ENCODE data around the gene OR10K2. TPM values are rescaled to one million over a fixed set of nuclear protein-coding genes. Genes with fewer than 3 reads are reported as not detected.

Gene OR10K2, protein sequence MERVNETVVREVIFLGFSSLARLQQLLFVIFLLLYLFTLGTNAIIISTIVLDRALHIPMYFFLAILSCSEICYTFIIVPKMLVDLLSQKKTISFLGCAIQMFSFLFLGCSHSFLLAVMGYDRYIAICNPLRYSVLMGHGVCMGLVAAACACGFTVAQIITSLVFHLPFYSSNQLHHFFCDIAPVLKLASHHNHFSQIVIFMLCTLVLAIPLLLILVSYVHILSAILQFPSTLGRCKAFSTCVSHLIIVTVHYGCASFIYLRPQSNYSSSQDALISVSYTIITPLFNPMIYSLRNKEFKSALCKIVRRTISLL
- not detected for total RNA-seq
- long read RNA-seq: 0 reads

DNA sequence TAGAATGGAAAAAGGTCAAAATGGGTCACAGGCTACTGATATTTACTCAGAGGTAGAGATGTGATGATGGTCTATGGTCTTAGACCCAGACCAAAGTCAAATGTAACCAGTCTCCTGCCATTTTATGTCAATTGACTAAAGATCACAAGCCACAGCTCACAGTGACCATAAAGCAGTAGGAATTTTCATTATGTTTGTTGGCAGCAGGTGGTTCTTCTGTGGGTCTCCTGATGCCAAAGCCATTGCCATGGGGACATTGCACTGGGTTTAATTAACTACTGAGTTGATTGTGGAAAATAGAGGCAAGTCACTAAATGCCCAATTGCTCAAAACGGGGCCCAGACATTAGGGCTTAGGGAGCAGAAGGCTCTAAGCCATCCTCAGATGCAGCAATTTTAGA is at the start of gene OR10K2:
OR10K2 (minus strand) TSS at position 101 of the 400 bp plus-strand sequence. CDS start 5,371 bp downstream, outside the sequence.
- H3K36me3 ChIP-seq: no peaks in the 10 kb centered on the region
- no peaks in the 10 kb centered on the region for H3K27me3 ChIP-seq (ENCODE audit: low read depth)
- TF ChIP-seq, protein P1, sequence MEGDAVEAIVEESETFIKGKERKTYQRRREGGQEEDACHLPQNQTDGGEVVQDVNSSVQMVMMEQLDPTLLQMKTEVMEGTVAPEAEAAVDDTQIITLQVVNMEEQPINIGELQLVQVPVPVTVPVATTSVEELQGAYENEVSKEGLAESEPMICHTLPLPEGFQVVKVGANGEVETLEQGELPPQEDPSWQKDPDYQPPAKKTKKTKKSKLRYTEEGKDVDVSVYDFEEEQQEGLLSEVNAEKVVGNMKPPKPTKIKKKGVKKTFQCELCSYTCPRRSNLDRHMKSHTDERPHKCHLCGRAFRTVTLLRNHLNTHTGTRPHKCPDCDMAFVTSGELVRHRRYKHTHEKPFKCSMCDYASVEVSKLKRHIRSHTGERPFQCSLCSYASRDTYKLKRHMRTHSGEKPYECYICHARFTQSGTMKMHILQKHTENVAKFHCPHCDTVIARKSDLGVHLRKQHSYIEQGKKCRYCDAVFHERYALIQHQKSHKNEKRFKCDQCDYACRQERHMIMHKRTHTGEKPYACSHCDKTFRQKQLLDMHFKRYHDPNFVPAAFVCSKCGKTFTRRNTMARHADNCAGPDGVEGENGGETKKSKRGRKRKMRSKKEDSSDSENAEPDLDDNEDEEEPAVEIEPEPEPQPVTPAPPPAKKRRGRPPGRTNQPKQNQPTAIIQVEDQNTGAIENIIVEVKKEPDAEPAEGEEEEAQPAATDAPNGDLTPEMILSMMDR (IDR thresholded peaks at IDR 0.05): no peak
- intact Hi-C loops (cut with DNase I): no loop called here
- no peak within 1 kb of the TSS for H3K4me3 ChIP-seq
- H3K27ac ChIP-seq: no peak within 1 kb of the TSS
- H3K4me1 ChIP-seq: no peaks in the 10 kb centered on the region
- ATAC-seq (no peak), DNase-seq (no peak)
- H3K9me3 ChIP-seq: no peaks in the 10 kb centered on the region

DNA sequence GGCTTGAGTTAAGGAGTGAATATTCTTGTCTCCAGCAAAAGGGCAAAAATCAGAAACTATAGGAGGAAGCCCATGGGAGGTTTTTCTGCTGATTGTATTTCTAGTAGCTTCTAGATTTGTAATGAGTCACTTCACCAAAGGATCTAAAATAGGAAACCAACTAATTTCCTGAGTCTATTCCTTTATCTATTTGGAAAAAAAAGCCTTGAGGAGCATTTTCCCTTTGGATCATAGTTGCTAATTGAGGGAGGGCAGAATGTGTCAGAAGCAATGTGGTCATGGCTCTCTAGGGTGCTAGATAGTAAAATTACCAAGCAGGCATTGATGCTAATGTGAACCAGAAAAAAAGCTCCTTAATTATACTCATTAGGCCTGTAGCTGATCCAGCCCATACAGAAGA is 45.9 kb upstream of the OR10K2 start, which contains the start of gene OR10R2:
OR10R2 (plus strand) TSS at position 301 of the 400 bp plus-strand sequence. CDS start 106 bp downstream, outside the sequence.
- DNase-seq (no peak), ATAC-seq (no peak)
- no peaks in the 10 kb centered on the region for H3K27me3 ChIP-seq (ENCODE audit: low read depth)
- H3K4me1 ChIP-seq: no peaks in the 10 kb centered on the region
- TF ChIP-seq, protein P1 (IDR thresholded peaks at IDR 0.05): no peak
- no peak within 1 kb of the TSS for H3K27ac ChIP-seq
- no peak within 1 kb of the TSS for H3K4me3 ChIP-seq
- H3K36me3 ChIP-seq: no peaks in the 10 kb centered on the region
- intact Hi-C loops (cut with DNase I): no loop called here
- H3K9me3 ChIP-seq: no peaks in the 10 kb centered on the region

DNA sequence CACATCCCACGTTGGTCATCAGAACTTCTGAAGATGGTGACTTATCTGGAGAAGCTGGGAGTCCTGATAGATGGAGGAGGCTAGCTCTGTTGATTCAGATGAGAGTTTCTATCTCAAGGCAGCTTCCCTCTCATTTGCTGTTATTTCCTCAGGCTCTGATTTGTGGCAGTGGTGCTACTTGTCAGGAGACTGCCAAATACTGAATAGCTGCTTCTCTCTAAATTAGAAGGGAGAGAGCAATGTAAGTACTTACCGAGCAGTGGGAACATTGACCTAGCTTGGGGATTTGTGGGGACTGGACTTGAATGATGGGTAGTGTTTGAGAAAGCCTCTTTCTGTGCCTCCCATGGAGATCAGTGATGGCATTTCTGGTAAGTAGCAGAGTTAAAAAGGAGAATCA is 35.5 kb upstream of the OR10K2 start, which contains the start of gene OR10K1:
OR10K1 (plus strand) TSS at position 301 of the 400 bp plus-strand sequence. CDS start 3,728 bp downstream, outside the sequence.
- no peak within 1 kb of the TSS for H3K27ac ChIP-seq
- TF ChIP-seq, protein P1 (IDR thresholded peaks at IDR 0.05): no peak
- no peaks in the 10 kb centered on the region for H3K27me3 ChIP-seq (ENCODE audit: low read depth)
- DNase-seq: no peak
- no peaks in the 10 kb centered on the region for H3K9me3 ChIP-seq
- no peak within 1 kb of the TSS for H3K4me3 ChIP-seq
- H3K36me3 ChIP-seq: no peaks in the 10 kb centered on the region
- no peak for ATAC-seq
- intact Hi-C loops (cut with DNase I): no loop called here
- no peaks in the 10 kb centered on the region for H3K4me1 ChIP-seq

DNA sequence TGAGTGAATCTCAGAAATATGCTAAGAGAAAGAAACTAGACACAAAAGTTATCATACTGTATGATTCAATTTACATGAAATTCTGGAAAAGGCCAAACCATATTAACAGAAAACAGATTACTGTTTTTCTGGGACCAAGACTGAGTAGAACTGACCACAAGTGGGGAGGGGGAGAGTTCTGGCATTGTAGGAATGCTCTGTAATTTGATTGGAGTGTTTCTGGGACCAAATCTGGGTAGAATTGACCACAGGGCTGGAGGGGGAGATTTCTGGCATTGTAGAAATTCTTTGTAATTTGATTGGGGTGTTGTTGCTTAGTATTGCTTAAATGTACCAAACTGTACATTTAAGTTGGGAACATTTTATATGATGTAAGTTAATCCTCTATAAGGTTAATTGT is 32.2 kb upstream of the OR10K2 start:
- no peak for ATAC-seq
- H3K4me1 ChIP-seq: no peaks in the 10 kb centered on the region
- no peak for DNase-seq
- no peaks in the 10 kb centered on the region for H3K9me3 ChIP-seq
- no peak overlapping the region for H3K27ac ChIP-seq
- H3K36me3 ChIP-seq: no peaks in the 10 kb centered on the region
- intact Hi-C loops (cut with DNase I): no loop called here
- H3K27me3 ChIP-seq (ENCODE audit: low read depth): no peaks in the 10 kb centered on the region
- no peak overlapping the region for H3K4me3 ChIP-seq
- TF ChIP-seq, protein P1 (IDR thresholded peaks at IDR 0.05): no peak

DNA sequence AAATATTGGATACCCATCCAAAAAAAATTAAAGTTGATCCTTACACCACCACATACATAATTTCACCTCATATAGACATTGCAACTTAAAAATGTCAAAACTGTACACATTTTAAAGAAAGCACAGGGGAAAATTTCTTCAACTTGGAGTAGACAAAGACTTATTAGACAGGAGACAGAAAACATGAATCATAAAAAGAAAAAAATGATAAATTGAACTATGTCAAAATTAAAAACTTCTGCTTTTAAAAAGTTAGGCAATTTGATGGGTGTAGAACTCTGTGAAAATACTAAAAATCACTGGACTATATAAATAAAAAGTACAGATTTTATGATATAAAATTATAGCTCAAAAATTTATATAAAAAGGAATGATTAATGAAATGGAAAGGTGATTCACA is 31.2 kb upstream of the OR10K2 start:
- H3K27ac ChIP-seq: no peak overlapping the region
- no peak overlapping the region for H3K4me3 ChIP-seq
- ATAC-seq (no peak), DNase-seq (no peak)
- H3K36me3 ChIP-seq: no peaks in the 10 kb centered on the region
- intact Hi-C loops (cut with DNase I): no loop called here
- no peaks in the 10 kb centered on the region for H3K27me3 ChIP-seq (ENCODE audit: low read depth)
- TF ChIP-seq, protein P1 (IDR thresholded peaks at IDR 0.05): no peak
- H3K9me3 ChIP-seq: no peaks in the 10 kb centered on the region
- H3K4me1 ChIP-seq: no peaks in the 10 kb centered on the region
